Right forelimb (tissue), 1 donor: ENCODE measurements around the gene C20orf204.
A peak's percentile ranks its signal among the peaks of the same experiment; 100 is the strongest.

Experiments used
- DNase-seq: peaks from one replicate; pipeline ENCODE4 v3.0.0-alpha.2; 2018

Gene C20orf204

GRCh38 chr20:64056889-64057627 is 21.1 kb downstream of the C20orf204 start:
- DNase-seq = no peak

GRCh38 chr20:64057628-64058498 is 21.9 kb downstream of the C20orf204 start:
- peak; percentile 81 for DNase-seq

GRCh38 chr20:64058536-64058935 is 22.6 kb downstream of the C20orf204 start:
- DNase-seq = no peak

- no peak for DNase-seq
Measured at GRCh38 chr20:64062276-64062595, 26.3 kb downstream of the C20orf204 start.

- DNase-seq = peak; percentile 97
Measured at GRCh38 chr20:64062596-64063388, 26.8 kb downstream of the C20orf204 start, which contains the start of gene TCEA2. TSS of gene TCEA2 (plus strand) at chr20:64063198. CDS start at chr20:64063313, 115 bp downstream.

GRCh38 chr20:64063389-64064144 is 27.6 kb downstream of the C20orf204 start:
- no peak for DNase-seq

GRCh38 chr20:64064145-64064698 is 28.2 kb downstream of the C20orf204 start:
- DNase-seq = no peak

GRCh38 chr20:64065062-64065973 is 29.3 kb downstream of the C20orf204 start:
- no peak for DNase-seq

GRCh38 chr20:64065974-64066343 is 30.0 kb downstream of the C20orf204 start:
- no peak for DNase-seq

- DNase-seq = no peak
Measured at GRCh38 chr20:64067005-64067632, 31.1 kb downstream of the C20orf204 start.

GRCh38 chr20:64067733-64068307 is 31.8 kb downstream of the C20orf204 start:
- no peak for DNase-seq

GRCh38 chr20:64068386-64069208 is 32.6 kb downstream of the C20orf204 start:
- DNase-seq = no peak

GRCh38 chr20:64069209-64069613 is 33.2 kb downstream of the C20orf204 start:
- DNase-seq = no peak

GRCh38 chr20:64069614-64070243 is 33.7 kb downstream of the C20orf204 start:
- DNase-seq = no peak

- no peak for DNase-seq
Measured at GRCh38 chr20:64070244-64070993, 34.4 kb downstream of the C20orf204 start.

GRCh38 chr20:64071341-64072332 is 35.7 kb downstream of the C20orf204 start:
- no peak for DNase-seq
